Large intestine (tissue), 3 donors: Measurements from ENCODE around the gene RBM38. TPM values are rescaled to one million over a fixed set of nuclear protein-coding genes. Genes with fewer than 3 reads are reported as not detected.

ENCODE experiments used
- DNase-seq, 2 donors: peaks; one replicate each; pipeline versions ENCODE4 v3.0.0 to v3.0.0-alpha.2; 2013
- H3K27ac ChIP-seq: one replicate; pipeline ENCODE4 v1.5.1; 2013; ENCODE audit warnings: low read length
- H3K27me3 ChIP-seq: 2 replicates; pipeline ENCODE4 v1.6.1; 2013; ENCODE audit warnings: low read length; ENCODE audit not compliant: control insufficient read depth, insufficient read depth
- H3K36me3 ChIP-seq: 2 replicates; pipeline ENCODE4 v1.6.1; 2013; ENCODE audit warnings: low read length; ENCODE audit not compliant: control insufficient read depth, insufficient read depth
- H3K4me1 ChIP-seq: one replicate; pipeline ENCODE4 v1.6.1; 2013; ENCODE audit warnings: low read length; ENCODE audit not compliant: control insufficient read depth, insufficient read depth
- H3K4me3 ChIP-seq: one replicate; pipeline ENCODE4 v1.5.1; 2013; ENCODE audit warnings: low read length
- H3K9me3 ChIP-seq: one replicate; pipeline ENCODE4 v1.6.1; 2013; ENCODE audit warnings: mild to moderate bottlenecking, low read depth, low read length, moderate library complexity; ENCODE audit not compliant: control insufficient read depth
- WGBS: methylation state at CpG from one replicate; pipeline ENCODE4 v1.1.5; 2013; ENCODE audit warnings: low lambda C conversion rate; ENCODE audit not compliant: insufficient coverage; 5-methylcytosine and 5-hydroxymethylcytosine counted together
- polyA plus RNA-seq: library from polyadenylated mRNA; unstranded; fragments of 120-200 nt; gene quantifications from one replicate; pipeline ENCODE4 v1.2.1, GENCODE V29; 2013

The RBM38 gene
- polyA plus RNA-seq, 1 donor, result 19.7 TPM

GRCh38 chr20:57450931-57451330 is 59.7 kb downstream of the RBM38 start:
- Histone ChIP-seq H3K27ac (no peak overlapping the region), H3K36me3 (no peaks in the 10 kb centered on the region), H3K9me3 (no peaks in the 10 kb centered on the region), H3K4me1 (no peaks in the 10 kb centered on the region), H3K4me3 (no peak overlapping the region), H3K27me3 (peaks cover 3% of the 10 kb centered on the region)
- WGBS, result no CpG with 5 or more reads among the region's 13 CpGs
- no peak for DNase-seq

- Histone ChIP-seq H3K9me3 (no peaks in the 10 kb centered on the region), H3K27me3 (peaks cover 3% of the 10 kb centered on the region), H3K4me3 (no peak overlapping the region), H3K4me1 (no peaks in the 10 kb centered on the region), H3K27ac (no peak overlapping the region), H3K36me3 (no peaks in the 10 kb centered on the region)
- DNase-seq, result no peak
- no CpG with 5 or more reads among the region's 7 CpGs for WGBS
Measured at GRCh38 chr20:57451431-57451794, 60.2 kb downstream of the RBM38 start.

- Histone ChIP-seq H3K4me3 (no peak overlapping the region), H3K27me3 (peaks cover 3% of the 10 kb centered on the region), H3K36me3 (no peaks in the 10 kb centered on the region), H3K9me3 (no peaks in the 10 kb centered on the region), H3K27ac (no peak overlapping the region), H3K4me1 (no peaks in the 10 kb centered on the region)
- 67% methylated on average over 1 of the region's 21 CpGs for WGBS
- no peak for DNase-seq
Measured at GRCh38 chr20:57451795-57452661, 60.8 kb downstream of the RBM38 start.

GRCh38 chr20:57455386-57455785 is 64.2 kb downstream of the RBM38 start:
- WGBS, result 83% methylated on average over 1 of the region's 3 CpGs
- Histone ChIP-seq H3K27me3 (peaks cover 3% of the 10 kb centered on the region), H3K9me3 (no peaks in the 10 kb centered on the region), H3K27ac (no peak overlapping the region), H3K36me3 (no peaks in the 10 kb centered on the region), H3K4me3 (no peak overlapping the region), H3K4me1 (no peaks in the 10 kb centered on the region)
- DNase-seq, result no peak

- no peaks in the 10 kb centered on the region for H3K36me3 ChIP-seq
- no peaks in the 10 kb centered on the region for H3K4me1 ChIP-seq
- H3K9me3 ChIP-seq, result no peaks in the 10 kb centered on the region
- 95% methylated on average over 6 of the region's 13 CpGs for WGBS
- H3K27ac ChIP-seq, result no peak overlapping the region
- H3K4me3 ChIP-seq, result no peak overlapping the region
- DNase-seq, result no peak
- H3K27me3 ChIP-seq, result peaks cover 2% of the 10 kb centered on the region
Measured at GRCh38 chr20:57456116-57456515, 64.9 kb downstream of the RBM38 start.

GRCh38 chr20:57457243-57458095 is 66.3 kb downstream of the RBM38 start:
- 80% methylated on average over 3 of the region's 21 CpGs for WGBS
- no peak overlapping the region for H3K27ac ChIP-seq
- no peak overlapping the region for H3K4me3 ChIP-seq

GRCh38 chr20:57458400-57459160 is 67.4 kb downstream of the RBM38 start:
- Histone ChIP-seq H3K9me3 (no peaks in the 10 kb centered on the region), H3K27me3 (no peaks in the 10 kb centered on the region), H3K4me3 (no peak overlapping the region), H3K36me3 (no peaks in the 10 kb centered on the region), H3K4me1 (no peaks in the 10 kb centered on the region), H3K27ac (no peak overlapping the region)
- WGBS, result no CpG with 5 or more reads among the region's 7 CpGs
- no peak for DNase-seq

More at GRCh38 chr20:57457243-57458095, 66.3 kb downstream of the RBM38 start:
- Histone ChIP-seq H3K36me3 (no peaks in the 10 kb centered on the region), H3K9me3 (no peaks in the 10 kb centered on the region), H3K4me1 (no peaks in the 10 kb centered on the region), H3K27me3 (no peaks in the 10 kb centered on the region)
- no peak for DNase-seq

Other genes with a start within 250 kb of the RBM38 start
- 3.0 TPM for gene BMP7, start 124.8 kb upstream of the RBM38 start, polyA plus RNA-seq
- not detected for gene SPO11, start 61.6 kb upstream of the RBM38 start, polyA plus RNA-seq
- 34.4 TPM for gene RAE1, start 40.1 kb upstream of the RBM38 start, polyA plus RNA-seq
- gene CTCFL, start 133.7 kb downstream of the RBM38 start, polyA plus RNA-seq, result 0.03 TPM
- 13.3 TPM for gene PCK1, start 169.7 kb downstream of the RBM38 start, polyA plus RNA-seq
- 0.40 TPM for gene ZBP1, start 229.0 kb downstream of the RBM38 start, polyA plus RNA-seq